Gastrocnemius medialis (tissue), 4 donors: Measurements from ENCODE around the gene VSIG1. TPM values are rescaled to one million over a fixed set of nuclear protein-coding genes. Genes with fewer than 3 reads are reported as not detected.

Experiments used
- ATAC-seq, 2 donors: fragments of 150-250 bp; one replicate each; pipeline ENCODE4 v1.9.1; 2016
- DNase-seq, 2 donors: peaks; one replicate each; pipeline ENCODE4 v3.0.0-alpha.2; 2019
- H3K27ac ChIP-seq, 4 donors: fragments of 200-600 bp; sonication (generic); 1 replicate in 1 of 4; 2 replicates in 3 of 4; pipeline ENCODE4 v1.5.1; 2016 to 2018; ENCODE audit warnings: mild to moderate bottlenecking in 2 of 4, moderate library complexity in 1 of 4
- H3K27me3 ChIP-seq, 3 donors: fragments of 200-600 bp; sonication (generic) in 2 of 3; 1 replicate in 1 of 3; 2 replicates in 2 of 3; pipeline versions ENCODE4 v1.5.1 to v1.6.0; 2016 to 2019; ENCODE audit warnings: mild to moderate bottlenecking in 1 of 3, moderate library complexity in 1 of 3
- H3K36me3 ChIP-seq, 2 donors: fragments of 200-600 bp; sonication (generic) in 1 of 2; one replicate each; pipeline ENCODE4 v1.5.1; 2017 to 2018
- H3K4me1 ChIP-seq, 2 donors: fragments of 200-600 bp; sonication (generic) in 1 of 2; one replicate each; pipeline ENCODE4 v1.5.1; 2016 to 2017; ENCODE audit warnings: mild to moderate bottlenecking in 2 of 2
- H3K4me3 ChIP-seq, 4 donors: fragments of 200-600 bp; sonication (generic) in 3 of 4; 1 replicate in 1 of 4; 2 replicates in 3 of 4; pipeline ENCODE4 v1.5.1; 2016 to 2019; ENCODE audit warnings: mild to moderate bottlenecking in 2 of 4
- H3K9me3 ChIP-seq, 3 donors: fragments of 200-600 bp; sonication (generic) in 2 of 3; 1 replicate in 1 of 3; 2 replicates in 2 of 3; pipeline ENCODE4 v1.5.1; 2016 to 2019
- POLR2A ChIP-seq, 2 donors: fragments of 450-650 bp; IDR thresholded peaks; one replicate each; pipeline ENCODE4 v1.6.1; 2017; ENCODE audit warnings: antibody characterized with exemption in 2 of 2, mild to moderate bottlenecking in 2 of 2, moderate library complexity in 2 of 2
- in situ Hi-C, 4 donors: fragments of 200-750 bp; cut with MboI; loops; one replicate each; pipeline versions ENCODE4 v1.15.0 to v1.8.0; 2017; ENCODE audit warnings: low sequenced_read_pairs in 4 of 4
- intact Hi-C: fragments of 100-400 bp; cut with DNase I; formaldehyde crosslinking; loops from one replicate; pipeline ENCODE4 v1.15.1; 2023; ENCODE audit warnings: low total_unique reads
- total RNA-seq, 4 donors: library from RNA; depleted of rRNA; stranded (reverse); fragments of >200 nt; gene quantifications; one replicate each; pipeline versions ENCODE4 v1.1.0 to v1.2.3, GENCODE V29; 2016
- TF ChIP-seq, protein P1 (sequence below), 5 experiments: fragments of 450-650 bp in 3 of 5; fragments of 200-600 bp in 2 of 5; sonication (generic) in 2 of 5; IDR thresholded peaks in 4 of 5; conservative IDR thresholded peaks in 1 of 5; 1 replicate in 4 of 5; 2 replicates in 1 of 5; pipeline ENCODE4 v1.5.1; 2016 to 2019; ENCODE audit warnings: antibody characterized with exemption in 5 of 5, mild to moderate bottlenecking in 3 of 5, moderate library complexity in 3 of 5

The VSIG1 gene
- total RNA-seq, 4 donors from 2014 or later, result not detected

DNA sequence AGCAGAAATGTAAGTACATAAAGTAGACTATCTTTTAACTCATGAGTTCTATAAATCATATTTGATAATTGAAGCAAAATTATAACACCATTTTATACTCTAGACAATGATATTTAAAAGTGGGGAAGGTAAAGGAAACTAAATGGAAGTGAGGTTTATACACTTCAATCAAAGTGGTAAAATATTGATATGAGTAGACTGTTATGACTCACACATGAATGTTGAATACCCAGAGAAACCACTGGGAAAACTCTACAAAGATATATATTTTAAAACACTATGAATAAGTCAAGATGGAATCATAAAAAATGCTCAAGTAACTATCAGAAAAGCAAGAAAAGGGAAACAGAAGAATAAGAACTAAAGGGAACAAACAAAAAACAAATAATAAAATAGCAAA is 8.4 kb downstream of the VSIG1 start:
- H3K36me3 ChIP-seq, result no peaks in the 10 kb centered on the region
- H3K4me1 ChIP-seq, result no peaks in the 10 kb centered on the region
- no peak overlapping the region for H3K4me3 ChIP-seq
- in situ Hi-C loops, result no loop called here
- TF ChIP-seq POLR2A (IDR thresholded peaks at IDR 0.05), result no peak
- TF ChIP-seq, protein P1, sequence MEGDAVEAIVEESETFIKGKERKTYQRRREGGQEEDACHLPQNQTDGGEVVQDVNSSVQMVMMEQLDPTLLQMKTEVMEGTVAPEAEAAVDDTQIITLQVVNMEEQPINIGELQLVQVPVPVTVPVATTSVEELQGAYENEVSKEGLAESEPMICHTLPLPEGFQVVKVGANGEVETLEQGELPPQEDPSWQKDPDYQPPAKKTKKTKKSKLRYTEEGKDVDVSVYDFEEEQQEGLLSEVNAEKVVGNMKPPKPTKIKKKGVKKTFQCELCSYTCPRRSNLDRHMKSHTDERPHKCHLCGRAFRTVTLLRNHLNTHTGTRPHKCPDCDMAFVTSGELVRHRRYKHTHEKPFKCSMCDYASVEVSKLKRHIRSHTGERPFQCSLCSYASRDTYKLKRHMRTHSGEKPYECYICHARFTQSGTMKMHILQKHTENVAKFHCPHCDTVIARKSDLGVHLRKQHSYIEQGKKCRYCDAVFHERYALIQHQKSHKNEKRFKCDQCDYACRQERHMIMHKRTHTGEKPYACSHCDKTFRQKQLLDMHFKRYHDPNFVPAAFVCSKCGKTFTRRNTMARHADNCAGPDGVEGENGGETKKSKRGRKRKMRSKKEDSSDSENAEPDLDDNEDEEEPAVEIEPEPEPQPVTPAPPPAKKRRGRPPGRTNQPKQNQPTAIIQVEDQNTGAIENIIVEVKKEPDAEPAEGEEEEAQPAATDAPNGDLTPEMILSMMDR (IDR thresholded peaks at IDR 0.05 in 4 of 5, conservative IDR thresholded peaks at IDR 0.05 in 1 of 5), result no peak
- H3K9me3 ChIP-seq, result no peaks in the 10 kb centered on the region
- no peak overlapping the region for H3K27ac ChIP-seq
- ATAC-seq (no peak), DNase-seq (no peak)
- intact Hi-C loops, result no loop called here
- peaks cover 0 to 5% (median 0%) of the 10 kb centered on the region in 3 donors for H3K27me3 ChIP-seq

DNA sequence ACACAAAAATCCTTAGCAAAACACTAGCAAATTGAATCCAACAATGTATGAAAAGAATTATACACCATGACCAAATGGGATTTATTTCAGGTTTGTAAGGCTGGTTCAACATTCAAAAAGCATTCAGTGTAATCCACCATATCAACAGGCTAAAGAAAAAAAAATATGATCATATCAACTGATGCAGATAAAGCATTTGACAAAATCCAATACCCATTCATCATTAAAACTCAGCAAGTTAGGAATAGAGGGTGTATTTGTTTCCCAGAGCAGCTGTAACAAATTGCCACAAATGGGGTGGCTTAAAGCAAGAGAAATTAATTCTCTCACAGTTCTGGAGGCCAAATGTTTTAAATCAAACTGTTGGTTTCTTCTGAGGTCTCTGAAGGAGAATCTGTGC is 10.7 kb downstream of the VSIG1 start:
- no peaks in the 10 kb centered on the region for H3K9me3 ChIP-seq
- no peak for ATAC-seq
- no peaks in the 10 kb centered on the region for H3K36me3 ChIP-seq
- no peak for DNase-seq
- peaks cover 0 to 5% (median 0%) of the 10 kb centered on the region in 3 donors for H3K27me3 ChIP-seq
- in situ Hi-C loops, result no loop called here
- TF ChIP-seq, protein P1 (IDR thresholded peaks at IDR 0.05 in 4 of 5, conservative IDR thresholded peaks at IDR 0.05 in 1 of 5), result no peak
- no peak for TF ChIP-seq POLR2A (IDR thresholded peaks at IDR 0.05)
- H3K27ac ChIP-seq, result no peak overlapping the region
- H3K4me1 ChIP-seq, result no peaks in the 10 kb centered on the region
- intact Hi-C loops, result no loop called here
- no peak overlapping the region for H3K4me3 ChIP-seq

DNA sequence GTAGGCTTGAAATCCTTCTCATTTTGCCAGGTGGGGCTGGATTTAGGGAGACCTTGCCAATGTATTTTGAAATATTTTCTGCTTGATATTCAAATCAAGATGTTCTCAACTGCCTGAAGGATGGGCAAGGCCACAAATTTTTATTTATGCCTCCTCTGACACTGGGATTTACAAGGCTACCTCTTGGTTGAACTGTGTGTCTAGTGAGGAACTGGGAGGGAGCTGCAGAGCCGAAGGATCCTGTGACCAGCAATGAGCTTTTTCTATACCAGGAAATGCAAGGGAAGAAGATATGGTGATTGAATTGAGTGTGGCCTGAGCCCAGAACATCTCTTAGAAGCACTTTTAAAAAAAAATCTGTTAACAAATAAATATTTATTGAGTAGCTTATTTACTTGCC is 14.9 kb downstream of the VSIG1 start:
- no peaks in the 10 kb centered on the region for H3K9me3 ChIP-seq
- DNase-seq (no peak), ATAC-seq (no peak)
- H3K27me3 ChIP-seq, result no peaks in the 10 kb centered on the region
- H3K36me3 ChIP-seq, result no peaks in the 10 kb centered on the region
- H3K27ac ChIP-seq, result no peak overlapping the region
- intact Hi-C loops, result no loop called here
- no peak for TF ChIP-seq POLR2A (IDR thresholded peaks at IDR 0.05)
- TF ChIP-seq, protein P1 (IDR thresholded peaks at IDR 0.05 in 4 of 5, conservative IDR thresholded peaks at IDR 0.05 in 1 of 5), result no peak
- in situ Hi-C loops, result no loop called here
- no peak overlapping the region for H3K4me3 ChIP-seq
- no peaks in the 10 kb centered on the region for H3K4me1 ChIP-seq

DNA sequence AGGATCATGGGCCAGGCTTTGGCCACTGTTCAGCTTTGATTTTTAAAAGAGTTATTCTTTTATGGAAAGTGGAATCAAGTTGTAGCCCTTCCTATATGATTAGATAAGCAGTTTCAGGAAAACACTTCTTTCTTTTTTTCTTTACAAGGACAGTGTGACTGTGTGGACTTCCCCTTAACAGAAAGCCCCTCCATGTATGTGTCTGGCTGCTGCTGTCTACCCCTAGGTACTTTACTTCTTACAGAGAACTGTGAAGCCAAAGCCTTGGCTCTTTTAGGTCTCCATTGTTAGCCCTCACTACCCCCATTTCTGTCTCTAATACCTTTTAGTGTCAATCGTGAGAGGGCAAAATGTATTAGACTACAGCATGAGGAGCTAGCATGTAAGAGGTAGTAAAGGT is 19.1 kb downstream of the VSIG1 start:
- H3K36me3 ChIP-seq, result no peaks in the 10 kb centered on the region
- H3K9me3 ChIP-seq, result no peaks in the 10 kb centered on the region
- DNase-seq (no peak), ATAC-seq (no peak)
- peaks cover 0 to 6% (median 0%) of the 10 kb centered on the region in 3 donors for H3K27me3 ChIP-seq
- in situ Hi-C loops, result no loop called here
- no peak overlapping the region for H3K27ac ChIP-seq
- TF ChIP-seq POLR2A (IDR thresholded peaks at IDR 0.05), result no peak
- TF ChIP-seq, protein P1 (IDR thresholded peaks at IDR 0.05 in 4 of 5, conservative IDR thresholded peaks at IDR 0.05 in 1 of 5), result no peak
- H3K4me3 ChIP-seq, result no peak overlapping the region
- H3K4me1 ChIP-seq, result no peaks in the 10 kb centered on the region
- intact Hi-C loops, result no loop called here

DNA sequence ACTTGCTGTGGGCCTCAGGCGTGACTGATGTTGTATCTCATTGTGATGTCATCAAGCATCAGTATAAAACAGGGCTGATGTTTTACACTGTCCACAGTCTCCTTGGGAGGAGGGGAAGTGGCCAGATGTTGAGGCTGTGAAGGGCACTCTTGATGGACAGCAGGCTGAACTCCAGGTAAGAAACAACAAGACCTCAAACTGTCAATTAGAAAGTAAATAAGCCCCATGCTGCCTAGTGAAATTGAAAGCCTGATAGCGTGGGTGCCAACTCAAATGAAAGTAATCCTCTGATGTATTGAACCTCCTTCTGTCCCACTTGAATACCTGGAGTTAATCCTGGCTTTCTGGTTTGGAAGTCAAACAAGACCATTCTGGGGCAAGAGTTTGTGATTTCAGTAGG is 19.7 kb downstream of the VSIG1 start:
- intact Hi-C loops, result no loop called here
- Histone ChIP-seq H3K27me3 (peaks cover 0 to 8% (median 0%) of the 10 kb centered on the region in 3 donors), H3K9me3 (no peaks in the 10 kb centered on the region), H3K4me3 (no peak overlapping the region), H3K4me1 (no peaks in the 10 kb centered on the region), H3K27ac (no peak overlapping the region), H3K36me3 (no peaks in the 10 kb centered on the region)
- no peak for DNase-seq
- ATAC-seq, result no peak
- in situ Hi-C loops, result no loop called here
- TF ChIP-seq, protein P1 (IDR thresholded peaks at IDR 0.05 in 4 of 5, conservative IDR thresholded peaks at IDR 0.05 in 1 of 5), result no peak
- no peak for TF ChIP-seq POLR2A (IDR thresholded peaks at IDR 0.05)
